ENCODE data around the gene PREP.

The PREP gene

GRCh38 chr6:105389543-105389942, 13.3 kb downstream of the PREP start:
- DNase-seq (ENCODE audit: extremely low read depth, low read depth): no peak
- TF ChIP-seq CTCF (IDR thresholded peaks at IDR 0.05; ENCODE audit: low read depth, low read length): no peak

GRCh38 chr6:105388392-105388791, 14.5 kb downstream of the PREP start:
- TF ChIP-seq CTCF (IDR thresholded peaks at IDR 0.05; ENCODE audit: low read depth, low read length): no peak
- DNase-seq (ENCODE audit: extremely low read depth, low read depth): no peak

- no peak for DNase-seq (ENCODE audit: extremely low read depth, low read depth)
- no peak for TF ChIP-seq CTCF (IDR thresholded peaks at IDR 0.05; ENCODE audit: low read depth, low read length)
Observed at GRCh38 chr6:105384004-105384403, 18.9 kb downstream of the PREP start.

GRCh38 chr6:105382958-105383357, 19.9 kb downstream of the PREP start:
- TF ChIP-seq CTCF (IDR thresholded peaks at IDR 0.05; ENCODE audit: low read depth, low read length): no peak
- no peak for DNase-seq (ENCODE audit: extremely low read depth, low read depth)

- no peak for TF ChIP-seq CTCF (IDR thresholded peaks at IDR 0.05; ENCODE audit: low read depth, low read length)
Observed at GRCh38 chr6:105382496-105382895, 20.4 kb downstream of the PREP start.

GRCh38 chr6:105380634-105381033, 22.2 kb downstream of the PREP start:
- no peak for DNase-seq (ENCODE audit: extremely low read depth, low read depth)
- no peak for TF ChIP-seq CTCF (IDR thresholded peaks at IDR 0.05; ENCODE audit: low read depth, low read length)

More at GRCh38 chr6:105382496-105382895, 20.4 kb downstream of the PREP start:
- no peak for DNase-seq (ENCODE audit: extremely low read depth, low read depth)

GRCh38 chr6:105375797-105376196, 27.1 kb downstream of the PREP start:
- no peak for DNase-seq (ENCODE audit: extremely low read depth, low read depth)
- TF ChIP-seq CTCF (IDR thresholded peaks at IDR 0.05; ENCODE audit: low read depth, low read length): no peak
